ENCODE results near the gene CNPY3.

DNA sequence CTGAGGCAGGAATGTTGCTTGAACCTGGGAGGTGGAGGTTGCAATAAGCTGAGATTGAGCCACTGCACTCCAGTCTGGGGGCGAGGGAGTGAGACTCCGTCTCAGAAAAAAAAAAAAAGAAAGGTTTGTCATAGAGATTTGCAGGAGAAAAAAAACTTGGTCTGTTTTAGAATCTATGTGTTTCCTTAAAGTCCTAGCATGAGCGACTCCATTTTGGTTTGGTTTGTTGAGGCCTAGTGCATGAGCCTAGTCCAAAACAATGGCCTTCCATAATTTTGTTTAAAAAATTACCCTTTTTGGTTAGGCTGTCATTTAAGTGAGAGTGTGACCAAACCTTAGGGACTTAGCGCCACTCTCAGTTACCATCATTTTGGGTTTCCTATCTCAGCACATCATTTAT is 23.1 kb downstream of the CNPY3 start:
- TF ChIP-seq, protein P1, sequence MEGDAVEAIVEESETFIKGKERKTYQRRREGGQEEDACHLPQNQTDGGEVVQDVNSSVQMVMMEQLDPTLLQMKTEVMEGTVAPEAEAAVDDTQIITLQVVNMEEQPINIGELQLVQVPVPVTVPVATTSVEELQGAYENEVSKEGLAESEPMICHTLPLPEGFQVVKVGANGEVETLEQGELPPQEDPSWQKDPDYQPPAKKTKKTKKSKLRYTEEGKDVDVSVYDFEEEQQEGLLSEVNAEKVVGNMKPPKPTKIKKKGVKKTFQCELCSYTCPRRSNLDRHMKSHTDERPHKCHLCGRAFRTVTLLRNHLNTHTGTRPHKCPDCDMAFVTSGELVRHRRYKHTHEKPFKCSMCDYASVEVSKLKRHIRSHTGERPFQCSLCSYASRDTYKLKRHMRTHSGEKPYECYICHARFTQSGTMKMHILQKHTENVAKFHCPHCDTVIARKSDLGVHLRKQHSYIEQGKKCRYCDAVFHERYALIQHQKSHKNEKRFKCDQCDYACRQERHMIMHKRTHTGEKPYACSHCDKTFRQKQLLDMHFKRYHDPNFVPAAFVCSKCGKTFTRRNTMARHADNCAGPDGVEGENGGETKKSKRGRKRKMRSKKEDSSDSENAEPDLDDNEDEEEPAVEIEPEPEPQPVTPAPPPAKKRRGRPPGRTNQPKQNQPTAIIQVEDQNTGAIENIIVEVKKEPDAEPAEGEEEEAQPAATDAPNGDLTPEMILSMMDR (IDR thresholded peaks at IDR 0.05; ENCODE audit: poor library complexity): no peak
- TF ChIP-seq EZH2 (IDR thresholded peaks at IDR 0.05; ENCODE audit: borderline replicate concordance) (no peak), EZH2phosphoT487 (IDR thresholded peaks at IDR 0.05; ENCODE audit: low read depth, severe bottlenecking, unreplicated experiment) (no peak)

Measured in hepatocyte (in vitro differentiated cells).